GM19023 (cell line): Measurements from ENCODE around the gene DUOXA2.
"Not testable (repeated sequence)": the region's sequence is repeated elsewhere in the genome, so short reads cannot be mapped to it uniquely, and the experiment has no call there.

Experiments
- ATAC-seq: cut with Tn5 transposase; IDR thresholded peaks from one replicate; pipeline ENCODE4 v1.9.1; 2021; ENCODE audit warnings: mild to moderate bottlenecking, moderate library complexity; ENCODE audit not compliant: unreplicated experiment

The DUOXA2 gene

DNA sequence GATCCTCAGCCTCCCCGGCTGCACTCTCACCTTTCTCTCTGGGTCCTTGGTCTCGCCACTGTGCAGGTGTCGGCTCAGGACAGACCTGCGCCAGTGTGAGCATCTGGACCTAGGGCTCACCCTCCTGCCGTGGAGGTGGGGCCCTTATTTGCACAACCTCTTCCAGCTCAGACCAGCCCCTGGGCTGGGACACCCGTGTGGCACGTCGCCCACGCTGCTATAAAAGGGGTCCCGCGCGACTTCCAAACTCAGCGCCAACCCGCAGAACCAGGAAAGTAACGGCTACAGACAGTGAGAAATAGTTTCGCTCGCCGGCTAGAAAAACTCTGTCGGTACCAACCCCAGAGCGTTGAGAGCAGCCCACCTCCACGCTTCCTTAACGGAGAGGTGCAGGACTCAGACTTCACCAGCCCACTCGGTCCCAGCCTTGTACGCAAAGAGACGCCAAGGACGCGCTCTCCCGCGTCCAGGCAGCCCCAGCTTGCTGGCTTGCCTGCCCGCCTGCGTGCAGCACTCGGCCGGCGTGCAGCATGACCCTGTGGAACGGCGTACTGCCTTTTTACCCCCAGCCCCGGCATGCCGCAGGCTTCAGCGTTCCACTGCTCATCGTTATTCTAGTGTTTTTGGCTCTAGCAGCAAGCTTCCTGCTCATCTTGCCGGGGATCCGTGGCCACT is at the start of gene DUOXA2, which contains the start of gene DUOX2:
Gene DUOXA2 (plus strand): TSS at position 251 of the 675 bp plus-strand sequence. CDS start 280 bp downstream, at position 531.
Gene DUOX2 (minus strand): TSS at position 97 of the 675 bp plus-strand sequence. CDS start 761 bp downstream, outside the sequence.
- ATAC-seq = no peak

DNA sequence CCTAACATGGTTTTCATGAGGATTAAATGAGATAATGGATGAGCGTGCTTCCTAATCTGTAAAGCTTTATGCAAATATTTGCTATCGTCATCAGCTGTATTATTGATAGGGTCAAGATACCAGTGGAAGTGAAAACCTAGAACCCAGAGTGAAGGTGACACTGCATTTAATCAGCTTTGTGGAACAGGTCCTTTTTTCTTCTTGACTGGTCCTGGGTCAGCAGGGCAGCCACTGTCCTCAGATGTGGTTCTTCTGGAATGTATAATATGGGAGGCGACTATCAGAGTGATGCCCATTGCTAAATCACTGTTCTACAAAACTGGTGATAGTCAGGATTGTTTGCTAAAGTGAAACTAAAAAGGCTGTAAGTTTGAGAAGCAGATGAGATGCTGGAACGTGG is 49.7 kb upstream of the DUOXA2 start:
- ATAC-seq = no peak

DNA sequence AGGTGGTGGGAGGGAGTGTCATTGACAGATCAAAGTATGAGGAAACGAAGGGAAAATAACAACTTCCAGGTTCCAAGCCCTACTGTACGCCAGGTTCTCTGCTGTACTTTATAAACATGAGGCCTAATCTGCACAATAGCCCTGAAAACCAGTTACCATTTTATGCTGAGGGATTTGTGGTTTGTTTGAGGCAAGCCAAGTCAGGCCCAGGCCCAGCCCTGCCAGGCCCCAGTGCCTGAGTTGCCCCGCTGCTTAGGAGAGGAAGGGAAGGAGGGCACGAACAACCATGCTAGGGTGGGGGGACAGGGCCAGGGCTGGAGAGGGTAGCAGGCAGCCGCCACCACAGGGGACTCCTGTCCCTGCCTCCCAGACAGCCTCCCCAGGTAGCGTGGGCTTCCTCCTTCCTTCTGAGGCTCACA is 44.2 kb upstream of the DUOXA2 start:
- not testable (repeated sequence) for ATAC-seq

DNA sequence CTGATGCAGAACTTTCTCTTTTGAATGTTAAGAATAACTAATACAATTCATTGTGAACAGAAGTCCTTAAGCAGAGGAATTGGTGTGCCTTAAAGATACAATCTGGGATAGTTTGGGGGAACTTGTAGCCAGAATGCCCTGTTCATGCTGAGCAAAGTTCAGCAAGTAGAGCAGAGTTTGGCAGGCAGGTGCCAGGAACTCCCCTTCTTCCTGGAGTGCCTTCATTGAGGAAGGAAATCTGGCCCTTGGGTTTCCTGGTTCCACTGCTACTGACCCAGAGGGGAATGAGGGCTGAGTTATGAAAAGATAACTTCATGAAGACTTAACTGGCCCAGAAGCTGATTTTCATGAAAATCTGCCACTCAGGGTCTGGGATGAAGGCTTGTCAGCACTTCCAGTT is 40.5 kb upstream of the DUOXA2 start:
- ATAC-seq = not testable (repeated sequence)

DNA sequence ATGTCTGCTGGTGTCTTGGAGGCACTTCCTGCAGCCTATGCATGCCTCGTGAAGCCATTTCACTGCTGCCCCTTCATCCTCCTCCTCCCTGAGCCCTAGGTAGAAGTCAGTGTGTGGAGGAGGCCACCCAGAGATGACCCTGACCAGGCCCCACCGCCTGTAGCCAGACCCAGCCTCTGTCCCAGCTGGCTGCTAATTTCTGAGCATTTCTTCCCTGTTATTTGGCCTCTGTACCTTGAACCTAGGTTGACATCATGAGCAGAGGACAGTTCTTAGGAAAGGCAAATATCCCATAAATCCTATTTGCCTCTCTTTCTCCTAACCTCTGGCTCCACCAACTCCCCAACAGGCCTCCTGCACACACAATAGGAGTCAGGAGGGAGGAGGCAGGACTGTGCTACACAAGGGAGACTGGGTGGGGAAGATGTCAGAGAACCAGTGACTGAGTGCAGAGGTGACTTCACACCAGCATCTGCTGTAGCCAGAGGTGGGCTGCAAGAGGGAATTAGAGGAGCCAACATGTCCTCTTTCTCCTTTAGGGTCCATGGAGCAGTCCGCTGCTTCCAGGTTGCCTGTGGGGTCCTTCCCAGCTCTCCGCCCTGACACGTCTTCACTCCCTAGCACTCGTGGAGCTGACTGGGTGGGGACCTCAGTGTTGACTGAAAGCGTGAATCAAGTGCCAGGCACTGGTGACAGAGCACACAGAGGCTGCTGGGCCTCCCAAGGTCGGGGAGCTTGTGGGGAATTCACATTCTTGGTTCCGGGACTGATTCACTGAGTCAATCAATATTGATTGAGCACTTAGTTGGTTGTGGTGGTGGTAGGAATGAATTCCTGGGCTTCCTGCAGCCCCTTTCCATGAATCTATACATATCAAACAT is 38.4 kb upstream of the DUOXA2 start:
- ATAC-seq = not testable (repeated sequence)

DNA sequence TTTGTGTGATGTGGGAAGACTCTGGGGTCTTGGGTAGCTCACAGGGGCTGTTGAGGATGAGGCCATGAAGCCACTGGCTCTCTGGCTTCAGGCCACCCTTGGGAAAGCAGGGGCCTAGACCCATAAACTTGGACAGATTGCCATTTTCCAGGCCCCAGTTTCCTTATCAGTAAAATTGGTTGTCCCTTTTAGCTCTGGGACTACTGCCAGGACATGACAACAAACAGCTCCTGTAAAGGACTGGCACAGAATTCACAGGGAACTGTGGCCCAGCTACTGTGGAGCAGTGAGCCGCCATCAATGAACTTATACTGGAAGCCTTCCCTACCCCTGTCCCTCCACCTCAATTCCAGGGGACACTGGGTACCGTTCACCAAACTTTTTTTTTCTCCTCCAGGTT is 36.7 kb upstream of the DUOXA2 start:
- ATAC-seq = not testable (repeated sequence)

DNA sequence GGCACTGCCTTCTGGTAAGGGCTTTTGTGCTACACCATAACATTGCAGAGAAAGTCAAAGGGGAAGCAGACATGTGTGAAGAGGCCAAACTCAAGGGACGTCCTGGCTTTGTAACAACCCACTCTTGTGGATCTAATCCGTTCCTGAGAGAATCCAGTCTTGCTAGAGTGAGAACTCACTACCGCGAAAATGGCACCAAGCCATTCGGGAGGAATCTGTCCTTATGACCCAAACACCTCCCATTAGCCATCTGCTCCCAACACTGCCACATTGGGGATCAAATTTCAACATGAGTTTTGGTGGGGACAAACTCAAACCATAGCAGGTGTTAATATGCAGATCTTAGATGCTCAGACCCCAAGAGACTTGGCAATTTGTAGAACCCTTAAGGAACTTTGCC is 34.9 kb upstream of the DUOXA2 start:
- ATAC-seq = not testable (repeated sequence)

DNA sequence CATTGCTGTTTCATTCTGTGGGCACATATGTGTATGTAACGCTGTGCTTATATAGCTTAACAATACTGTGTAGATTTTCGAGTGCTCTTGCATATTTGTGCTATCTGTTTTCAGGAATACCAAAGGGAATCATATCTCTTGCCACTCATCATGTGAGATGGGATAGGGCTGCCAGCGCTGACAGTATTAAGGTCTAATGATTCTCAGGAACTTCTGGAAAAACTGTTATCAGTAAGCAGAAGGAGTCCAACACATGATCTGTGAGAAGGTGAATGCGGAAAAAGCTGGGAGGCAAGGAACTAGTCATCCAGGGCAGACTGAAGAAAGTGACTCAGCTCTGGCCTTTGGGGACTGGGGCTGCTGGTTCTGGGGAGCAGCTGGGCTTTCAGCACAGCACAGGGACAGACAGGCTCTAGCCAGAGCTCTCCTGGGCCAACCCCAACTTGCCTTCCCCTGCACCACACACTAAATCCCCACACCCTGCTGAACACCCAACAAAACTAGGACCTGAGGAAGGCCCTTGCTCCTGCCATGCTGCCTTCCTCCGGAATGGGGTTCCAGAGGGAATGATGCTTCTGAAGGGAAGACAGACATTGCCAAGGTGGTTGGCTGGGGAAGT is 34.4 kb upstream of the DUOXA2 start:
- ATAC-seq = not testable (repeated sequence)

DNA sequence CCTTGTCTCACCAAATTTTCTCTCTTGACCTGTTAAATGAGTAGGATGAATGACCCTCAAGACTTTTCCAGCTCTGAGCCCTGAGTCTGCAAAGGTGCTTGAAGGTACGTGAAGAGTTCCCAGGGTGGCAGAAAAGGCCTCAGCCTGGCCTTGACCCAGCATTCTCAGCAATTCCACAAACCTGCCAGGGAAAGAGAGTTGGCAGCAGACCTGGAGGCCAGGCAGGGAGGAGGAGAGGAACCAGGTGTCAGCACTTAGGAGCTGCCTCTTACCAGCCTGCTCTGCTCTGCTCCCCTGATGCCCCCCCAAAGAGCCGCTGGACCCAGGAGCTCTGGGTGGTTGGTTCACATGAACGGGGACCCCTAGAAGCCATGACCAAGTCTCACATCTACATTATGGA is 33.5 kb upstream of the DUOXA2 start:
- not testable (repeated sequence) for ATAC-seq

DNA sequence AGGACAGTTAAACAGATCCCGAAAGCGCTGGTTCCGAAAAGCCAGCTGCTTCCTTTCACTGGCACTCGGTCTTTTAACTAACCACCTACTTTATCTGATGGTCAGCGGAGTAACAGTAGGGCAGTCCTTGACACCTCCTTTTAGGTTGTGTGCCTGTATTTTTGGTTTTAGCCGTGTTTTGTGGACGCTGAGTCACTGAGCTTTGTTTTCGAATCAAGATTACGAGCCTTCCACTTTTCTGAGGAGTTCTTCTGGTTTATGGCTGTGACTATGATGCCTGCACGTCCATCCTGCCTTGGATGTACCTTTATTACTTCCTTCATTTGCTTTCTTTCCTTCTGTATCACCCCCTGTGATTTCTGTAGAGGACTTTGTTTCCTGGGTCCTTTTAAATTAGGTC is 31.7 kb upstream of the DUOXA2 start:
- ATAC-seq = not testable (repeated sequence)

DNA sequence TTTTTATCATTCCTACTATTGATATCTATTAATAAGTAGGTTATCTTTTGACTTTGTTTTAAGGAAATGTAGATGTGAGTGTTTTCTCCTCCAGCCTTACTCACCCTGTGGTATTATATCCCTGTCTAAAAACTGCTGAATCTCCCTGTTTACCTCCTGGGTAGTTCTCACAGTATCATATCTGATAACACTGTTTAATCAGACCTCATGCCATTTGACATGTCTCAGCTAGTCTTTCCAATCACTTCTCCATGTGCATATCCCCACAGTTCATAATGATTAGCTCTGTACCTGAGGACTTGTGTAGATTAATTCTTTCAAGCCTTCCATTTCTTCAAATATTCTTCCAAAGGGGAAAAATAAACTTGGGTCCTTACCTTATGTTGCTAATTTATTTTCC is 30.9 kb upstream of the DUOXA2 start:
- ATAC-seq = no peak

DNA sequence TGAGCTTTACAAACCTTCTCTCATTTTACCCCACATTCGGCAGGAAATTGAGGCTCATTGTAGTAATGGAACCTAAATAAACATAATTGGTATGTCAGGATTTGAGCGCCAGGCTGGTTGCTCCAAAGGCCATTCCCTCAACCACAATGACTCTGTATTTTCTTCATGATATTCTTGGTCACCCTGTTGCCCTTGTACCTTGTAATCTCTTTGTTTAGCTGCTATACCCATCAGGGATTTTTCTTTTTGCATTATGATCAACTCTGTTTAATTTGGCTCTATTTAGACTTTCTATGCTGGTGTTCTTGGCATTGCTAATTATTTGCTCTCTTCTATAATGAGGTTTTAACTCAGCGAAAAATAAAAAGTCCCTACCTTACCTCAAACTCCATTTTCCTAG is 30.0 kb upstream of the DUOXA2 start:
- ATAC-seq = no peak

DNA sequence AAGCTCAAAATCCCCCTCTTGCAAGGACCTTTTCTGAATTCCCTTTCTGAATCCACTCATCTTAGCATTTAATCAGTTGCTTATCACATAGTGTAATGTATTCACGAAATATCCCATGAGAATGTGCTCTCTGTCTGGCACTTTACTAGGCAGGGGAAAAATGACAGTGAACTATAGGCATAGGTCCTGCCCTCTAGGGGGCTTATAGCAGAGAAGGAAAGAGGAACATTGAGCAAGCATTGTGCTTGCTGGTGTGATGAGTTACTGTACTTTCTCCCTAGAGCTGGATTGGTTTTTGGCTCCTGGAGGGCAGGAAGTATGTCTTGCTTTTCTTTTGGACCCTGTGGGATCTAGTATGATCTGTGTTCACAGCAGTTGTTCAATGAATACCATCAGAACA is 26.6 kb upstream of the DUOXA2 start:
- no peak for ATAC-seq

DNA sequence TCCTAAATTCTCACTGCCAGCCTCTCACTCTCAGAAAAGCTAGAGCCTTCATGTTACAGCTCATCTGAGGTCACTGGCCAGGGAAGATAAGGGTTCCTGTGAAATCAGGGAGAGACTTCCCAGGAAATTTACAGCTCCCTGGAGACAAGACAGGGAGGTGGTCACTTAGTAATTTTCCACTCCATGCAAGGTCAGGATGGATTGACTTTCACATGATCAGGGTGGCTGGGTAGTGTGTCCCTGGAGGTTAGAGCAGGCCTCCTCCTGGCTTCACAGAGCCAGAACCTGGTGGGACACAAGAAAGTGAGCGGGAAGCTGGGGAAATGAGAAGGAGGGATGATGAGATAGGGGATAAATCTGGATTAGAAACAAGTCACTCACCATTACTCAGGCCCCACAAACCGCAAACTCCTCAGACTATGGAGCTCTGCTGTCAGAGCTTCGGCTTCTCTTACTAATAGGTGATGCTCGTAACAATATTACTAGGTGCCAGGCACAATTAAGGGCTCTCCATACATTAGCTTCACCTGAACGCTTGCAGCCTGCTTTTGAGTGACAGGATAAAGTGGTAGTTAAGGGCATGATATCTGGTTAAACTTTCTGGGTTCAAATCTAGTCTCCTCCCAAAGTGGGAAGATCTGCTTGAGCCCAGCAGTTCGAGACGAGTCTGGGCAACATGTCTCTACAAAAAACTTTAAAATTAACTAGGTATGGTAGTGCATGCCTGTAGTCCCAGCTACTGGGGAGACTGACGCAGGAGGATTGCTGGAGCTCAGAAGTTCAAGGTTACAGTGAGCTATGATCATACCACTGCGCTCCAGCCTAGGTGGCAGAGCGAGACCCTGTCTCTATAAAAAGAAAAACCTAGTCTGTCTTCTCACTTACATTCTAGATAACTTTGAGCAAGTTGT is 25.1 kb upstream of the DUOXA2 start:
- no peak for ATAC-seq

DNA sequence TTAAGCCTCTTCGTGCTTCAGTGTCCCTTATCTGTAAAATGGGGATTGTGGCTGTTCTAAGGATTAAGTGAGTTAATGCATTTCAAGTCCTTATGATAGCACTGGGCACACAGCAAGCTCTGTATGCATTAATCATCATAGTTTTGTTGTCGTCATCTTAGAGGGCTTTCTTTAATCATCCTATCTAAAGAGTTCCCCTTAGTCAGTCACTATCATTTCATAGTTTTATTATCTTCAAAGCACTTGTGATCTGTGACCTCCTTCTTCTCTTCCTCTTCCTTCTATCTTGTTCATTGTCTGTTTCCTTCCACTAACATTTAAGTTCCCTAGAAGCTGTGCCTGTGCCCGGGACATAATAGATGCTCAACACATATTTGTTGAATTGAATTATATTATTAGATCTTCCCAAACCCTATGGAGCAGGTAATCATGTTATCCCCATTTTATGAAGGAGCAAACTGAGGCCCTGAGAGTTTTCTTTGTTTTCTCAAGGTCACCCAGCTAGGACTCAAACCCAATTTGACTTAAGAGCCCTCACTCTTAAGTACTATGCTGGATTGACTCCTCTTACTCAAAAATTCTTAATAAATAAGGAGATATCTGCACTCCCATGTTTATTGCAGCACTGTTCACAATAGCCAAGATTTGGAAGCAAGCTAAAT is 24.3 kb upstream of the DUOXA2 start:
- no peak for ATAC-seq

DNA sequence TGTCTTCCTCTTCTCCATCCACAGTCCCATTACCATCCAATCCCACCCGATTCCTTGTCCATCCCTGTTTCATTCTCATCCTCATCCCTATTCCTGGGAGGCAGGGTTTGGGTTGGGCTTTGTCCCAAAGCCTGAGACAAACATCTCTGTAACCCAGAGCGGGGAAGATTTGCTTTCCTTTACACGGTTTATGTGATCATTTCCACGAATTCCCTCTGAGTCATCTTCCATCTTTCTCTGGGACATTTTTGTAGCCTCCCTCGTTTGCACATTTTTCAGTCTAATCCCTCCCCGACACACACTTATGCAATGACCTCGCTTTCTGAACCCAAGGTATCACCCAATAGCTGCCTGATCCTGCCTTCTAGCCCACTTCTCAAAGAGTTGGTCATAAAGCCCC is 23.0 kb upstream of the DUOXA2 start:
- no peak for ATAC-seq

DNA sequence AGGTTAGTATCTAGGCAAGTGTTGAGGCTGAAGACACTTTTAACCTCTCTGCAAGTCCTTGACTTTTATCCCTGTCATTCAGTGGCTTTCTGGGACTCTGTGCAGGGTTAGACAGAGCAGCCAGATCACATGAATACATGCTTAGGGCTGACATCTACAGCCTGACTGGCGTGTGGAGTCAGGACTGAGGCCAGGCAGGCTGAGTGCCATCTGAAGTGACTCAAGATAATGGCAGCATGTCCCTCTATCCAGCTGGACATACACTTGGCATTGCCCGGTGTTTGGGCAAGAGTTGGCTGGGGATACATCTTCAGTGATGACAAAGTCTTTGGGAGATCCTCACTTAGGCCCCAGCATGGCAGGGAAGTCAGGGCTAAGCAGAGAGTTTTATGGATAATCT is 22.6 kb upstream of the DUOXA2 start:
- ATAC-seq = no peak

DNA sequence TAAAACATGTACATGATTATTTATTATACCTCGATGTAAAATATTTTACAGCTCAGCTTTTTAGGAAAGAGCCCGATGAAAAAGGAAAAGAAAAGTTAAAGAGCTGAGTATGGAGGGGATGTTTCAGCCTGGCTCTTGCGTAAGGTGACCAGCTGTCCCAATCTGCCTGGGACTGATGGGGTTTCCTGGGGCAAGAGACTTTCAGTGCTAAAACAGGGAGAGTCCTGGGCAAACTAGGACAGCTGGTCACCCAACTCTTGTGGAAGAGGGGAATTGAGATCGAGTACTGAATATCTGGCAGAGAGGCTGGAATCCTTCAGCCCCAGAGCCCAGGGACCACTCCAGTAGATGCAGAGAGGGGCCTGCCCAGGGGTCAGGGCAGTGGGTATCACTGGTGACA is 21.1 kb upstream of the DUOXA2 start:
- ATAC-seq = no peak

DNA sequence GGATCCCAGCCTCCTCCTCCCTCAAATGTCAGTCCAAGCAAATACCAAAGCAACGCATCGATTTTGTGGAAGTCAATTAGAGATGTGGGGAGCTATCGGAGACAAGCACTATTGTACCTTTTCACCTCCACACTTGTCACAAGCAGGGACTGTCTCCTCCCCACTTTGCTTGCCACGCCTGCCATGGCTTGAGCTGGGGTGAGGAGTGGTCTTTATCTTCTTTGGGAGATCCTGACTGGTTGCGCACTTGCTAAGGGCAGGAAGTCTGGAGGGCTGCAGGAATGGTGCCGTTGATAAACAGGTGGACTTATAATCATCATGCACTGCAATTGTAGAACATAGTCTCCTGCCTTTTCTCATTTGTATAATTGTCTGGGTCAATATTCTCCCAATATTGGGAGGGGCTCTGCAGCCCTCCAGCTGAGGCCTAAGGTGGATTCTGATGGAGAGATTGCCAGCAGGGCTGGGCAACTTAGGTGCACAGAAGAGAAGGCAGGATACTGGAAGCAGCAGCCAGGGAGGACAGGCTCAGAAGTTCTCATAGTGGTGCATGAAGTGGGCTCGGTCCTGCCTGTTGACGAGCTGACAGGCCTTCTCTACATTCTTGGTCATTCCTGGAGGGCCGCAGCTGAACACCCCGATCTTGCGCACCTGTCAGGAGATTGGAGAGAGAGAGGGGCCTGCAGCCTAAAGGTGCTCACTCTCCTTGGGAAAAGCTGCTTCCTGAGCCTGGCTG is 20.3 kb upstream of the DUOXA2 start:
- no peak for ATAC-seq
